Epithelial cell of proximal tubule (primary cell): ENCODE results near the gene LRRC55. TPM values are rescaled to one million over a fixed set of nuclear protein-coding genes. Genes with fewer than 3 reads are reported as not detected.

ENCODE experiments used
- DNase-seq: peaks from one replicate; pipeline ENCODE4 v3.0.0-alpha.2; 2011; ENCODE audit warnings: low read depth
- H3K4me3 ChIP-seq: 2 replicates; pipeline ENCODE4 v1.5.1; 2011; ENCODE audit warnings: low read depth, mild to moderate bottlenecking, low read length
- CTCF ChIP-seq: conservative IDR thresholded peaks from 2 replicates; pipeline ENCODE4 v1.5.1; 2012; ENCODE audit warnings: low read depth, mild to moderate bottlenecking, low read length
- total RNA-seq: library from RNA; depleted of rRNA; stranded (reverse); fragments of >200 nt; gene quantifications from 2 replicates; pipeline ENCODE4 v1.2.3, GENCODE V29; 2015

LRRC55 gene
- total RNA-seq, 1 donor from 2014 or later, result not detected

DNA sequence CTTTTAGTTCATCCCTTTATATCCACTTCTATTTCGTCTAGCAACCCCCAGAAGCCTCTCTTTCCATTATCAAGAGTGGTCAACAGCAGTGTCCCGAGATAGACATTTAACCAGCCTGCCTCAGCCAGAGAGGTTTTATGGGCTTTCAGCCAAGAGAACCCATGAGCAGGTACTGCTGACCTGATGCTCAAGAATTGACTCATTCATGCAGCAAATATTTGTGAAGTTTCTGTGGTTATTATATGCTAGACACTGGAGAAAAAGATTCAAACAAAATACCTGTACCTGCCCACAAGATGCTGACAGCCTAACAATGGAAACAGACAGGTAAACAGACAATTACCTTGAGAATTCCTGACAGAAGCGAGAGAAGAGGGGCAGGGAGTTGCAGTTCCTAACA lies 9.7 kb upstream of the LRRC55 start:
- no peak for DNase-seq
- TF ChIP-seq CTCF, result no peak
- H3K4me3 ChIP-seq, result no peak overlapping the region

- DNase-seq, result no peak
- TF ChIP-seq CTCF, result no peak
- H3K4me3 ChIP-seq, result no peak overlapping the region
These were observed 7.1 kb upstream of the LRRC55 start for GRCh38 chr11:57174656-57175055.

DNA sequence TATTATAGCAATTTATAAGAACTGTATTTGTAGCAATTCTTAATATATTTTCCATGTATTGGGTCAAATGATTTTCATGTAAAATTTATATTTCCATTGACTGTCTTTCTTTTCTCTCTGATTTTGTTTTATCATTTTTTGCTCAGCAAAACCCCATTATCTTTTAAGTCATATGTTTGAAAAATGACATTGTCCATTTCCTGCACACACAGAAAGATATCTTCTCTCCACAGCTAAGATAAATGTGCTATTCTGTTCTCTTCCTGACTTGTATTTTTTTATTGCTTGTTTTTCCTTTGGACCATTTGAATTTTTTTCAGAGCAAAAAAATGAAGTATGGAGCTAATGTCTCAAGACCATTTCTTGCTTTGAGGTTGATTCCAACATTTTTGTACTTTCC lies 6.3 kb upstream of the LRRC55 start:
- no peak for DNase-seq
- TF ChIP-seq CTCF, result no peak
- no peak overlapping the region for H3K4me3 ChIP-seq

- no peak overlapping the region for H3K4me3 ChIP-seq
- no peak for TF ChIP-seq CTCF
- DNase-seq, result no peak
These were observed 3.4 kb upstream of the LRRC55 start for GRCh38 chr11:57178334-57178733.

GRCh38 chr11:57179681-57180080 lies 2.1 kb upstream of the LRRC55 start:
- DNase-seq, result no peak
- TF ChIP-seq CTCF, result no peak
- no peak overlapping the region for H3K4me3 ChIP-seq

DNA sequence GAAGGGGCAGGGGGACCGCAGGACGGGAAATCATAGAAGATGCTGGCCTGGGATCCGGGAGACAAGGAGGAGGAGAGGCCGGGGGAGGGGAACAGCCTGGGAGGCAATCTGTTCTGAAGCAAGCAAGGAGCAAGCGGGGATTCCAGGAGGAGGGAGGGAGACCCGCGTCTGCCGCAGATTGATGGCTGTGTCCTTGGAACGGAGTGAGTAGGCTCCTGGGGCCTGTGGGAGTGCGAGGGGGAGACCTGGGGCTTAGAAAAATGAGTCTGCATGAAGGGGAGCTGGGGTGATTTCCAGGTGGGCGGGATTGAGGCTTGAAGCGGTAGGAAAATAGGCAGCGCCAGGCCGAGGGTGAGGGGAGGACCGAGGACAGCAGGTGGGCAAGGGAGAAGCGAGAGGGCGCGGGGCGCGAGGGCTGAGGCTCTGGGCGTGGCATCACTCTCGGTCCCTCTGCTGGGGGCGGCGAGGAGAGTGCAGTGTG lies 1.6 kb upstream of the LRRC55 start:
- no peak overlapping the region for H3K4me3 ChIP-seq
- no peak for TF ChIP-seq CTCF
- DNase-seq, result no peak

DNA sequence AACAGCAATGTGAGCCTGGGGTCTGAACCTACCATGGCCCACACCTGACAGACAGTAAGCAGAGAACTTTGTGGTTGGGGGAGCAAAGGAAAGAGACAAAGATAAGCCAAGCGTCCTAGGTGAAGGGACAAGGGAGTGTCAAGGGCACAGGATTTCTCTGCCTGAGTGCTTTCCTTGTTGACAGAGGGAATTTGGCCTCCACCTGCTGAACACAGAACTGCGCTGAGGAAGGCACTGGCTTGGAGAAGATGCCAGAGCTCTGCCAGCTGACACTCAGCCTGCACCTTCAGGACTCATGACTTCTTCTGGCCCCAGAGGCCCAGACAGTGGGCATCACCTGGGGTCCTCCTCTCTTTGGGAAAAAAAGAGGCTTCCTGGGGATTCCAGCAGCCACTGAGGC lies 789 bp upstream of the LRRC55 start:
- no peak for DNase-seq
- no peak for TF ChIP-seq CTCF
- H3K4me3 ChIP-seq, result no peak overlapping the region
